K562 (cell line): ENCODE results near the gene THRSP. TPM values are rescaled to one million over a fixed set of nuclear protein-coding genes. Genes with fewer than 3 reads are reported as not detected.

ENCODE experiments used
- CXXC5 ChIP-seq: fragments of 250-450 bp; sonication (Bioruptor Pico); IDR thresholded peaks from 2 replicates; pipeline ENCODE4 v1.8.0; 2022; ENCODE audit warnings: inconsistent platforms, mild to moderate bottlenecking, moderate library complexity
- ERF ChIP-seq: fragments of 450-650 bp; formaldehyde crosslinking; IDR thresholded peaks from 2 replicates; pipeline ENCODE4 v1.4.0; 2020; ENCODE audit warnings: mild to moderate bottlenecking, mixed read lengths
- EZH2 ChIP-seq: IDR thresholded peaks from 2 replicates; pipeline ENCODE4 v1.6.1; 2012; ENCODE audit warnings: low read depth, mild to moderate bottlenecking, inconsistent platforms, low read length, borderline replicate concordance
- GTF2A2 ChIP-seq: IDR thresholded peaks from 2 replicates; pipeline ENCODE4 v1.6.1; 2016; ENCODE audit warnings: mild to moderate bottlenecking, missing genetic modification characterization, missing compliant biosample characterization
- HBP1 ChIP-seq: fragments of 450-650 bp; formaldehyde crosslinking; IDR thresholded peaks from 2 replicates; pipeline ENCODE4 v1.4.0; 2022; ENCODE audit warnings: missing genetic modification characterization
- HDAC8 ChIP-seq: fragments of 450-650 bp; IDR thresholded peaks from 2 replicates; pipeline ENCODE4 v1.6.1; 2016; ENCODE audit warnings: mild to moderate bottlenecking, missing genetic modification characterization, moderate library complexity, missing compliant biosample characterization
- ID3 ChIP-seq, 2 experiments: fragments of 250-450 bp in 1 of 2; fragments of 450-650 bp in 1 of 2; sonication (Bioruptor Pico) in 1 of 2; IDR thresholded peaks; 2 replicates each; pipeline versions ENCODE4 v1.6.1 to v1.8.0; 2016 to 2021; ENCODE audit warnings: mild to moderate bottlenecking in 2 of 2, moderate library complexity in 2 of 2, missing compliant biosample characterization in 1 of 2, missing genetic modification characterization in 1 of 2
- IRF9 ChIP-seq: fragments of 450-650 bp; IDR thresholded peaks from 2 replicates; pipeline ENCODE4 v1.6.1; 2016; ENCODE audit warnings: missing biosample characterization, missing genetic modification characterization
- JUN ChIP-seq, 2 experiments: sonication (generic) in 1 of 2; formaldehyde crosslinking in 1 of 2; IDR thresholded peaks; 2 replicates each; pipeline versions ENCODE4 v1.6.1 to v1.8.0; 2012 to 2022; ENCODE audit warnings: borderline replicate concordance in 2 of 2, mild to moderate bottlenecking in 2 of 2, improper control_type of control experiment in 1 of 2, low read depth in 1 of 2, low read length in 1 of 2, missing genetic modification reagents in 1 of 2
- LCOR ChIP-seq: sonication (generic); formaldehyde crosslinking; IDR thresholded peaks from 2 replicates; pipeline ENCODE4 v1.8.0; 2022; ENCODE audit warnings: mild to moderate bottlenecking, missing genetic modification reagents
- RBM14 ChIP-seq: fragments of 200-400 bp; formaldehyde crosslinking; IDR thresholded peaks from 2 replicates; pipeline ENCODE4 v1.6.1; 2018; ENCODE audit warnings: low read depth, mild to moderate bottlenecking, low read length, moderate library complexity, borderline replicate concordance; ENCODE audit not compliant: insufficient read depth
- SAP30 ChIP-seq: fragments of 200-600 bp; sonication (generic); IDR thresholded peaks from 2 replicates; pipeline ENCODE4 v1.6.1; 2012; ENCODE audit warnings: borderline replicate concordance, low read depth, mild to moderate bottlenecking, moderate library complexity, low read length, control low read depth, inconsistent platforms; ENCODE audit not compliant: insufficient read depth, poor library complexity, severe bottlenecking
- ZBTB34 ChIP-seq: fragments of 250-450 bp; sonication (Bioruptor Pico); IDR thresholded peaks from 2 replicates; pipeline ENCODE4 v1.8.0; 2021; ENCODE audit warnings: mild to moderate bottlenecking, moderate library complexity
- ZKSCAN8 ChIP-seq: fragments of 200-800 bp; sonication (Bioruptor generic); IDR thresholded peaks from 2 replicates; pipeline ENCODE4 v1.6.1; 2016; ENCODE audit warnings: missing genetic modification characterization, missing compliant biosample characterization
- ZNF354B ChIP-seq: fragments of 250-450 bp; sonication (Bioruptor Pico); IDR thresholded peaks from 2 replicates; pipeline ENCODE4 v1.4.0; 2020
- polyA plus RNA-seq, 8 experiments: library from polyadenylated mRNA; depleted of rRNA in 4 of 8; stranded (reverse) in 5 of 8; unstranded in 3 of 8; fragments of >200 nt; fragmentation: Nextera tagmentation in 2 of 8; fragmentation: Illumina TruSeq in 1 of 8; extraction: Ambion mirVana in 2 of 8; extraction: Trizol in 1 of 8; gene quantifications; 2 replicates each; pipeline versions ENCODE4 v1.2.1 to v1.2.3, GENCODE V29; 2011 to 2014; ENCODE audit warnings: inconsistent platforms in 1 of 8, missing spikeins in 1 of 8
- total RNA-seq, 7 experiments: library from RNA; depleted of rRNA in 6 of 7; stranded (reverse); fragments of >200 nt in 6 of 7; fragmentation: Illumina TruSeq in 2 of 7; extraction: Trizol in 2 of 7; gene quantifications; 2 replicates each; pipeline versions ENCODE4 v1.2.1 to v1.2.3, GENCODE V29; 2011 to 2021; ENCODE audit warnings: low replicate concordance in 1 of 7
- TF ChIP-seq, protein P1 (sequence below): fragments of 450-650 bp; IDR thresholded peaks from 2 replicates; pipeline ENCODE4 v1.6.1; 2017; ENCODE audit warnings: antibody characterized with exemption, mild to moderate bottlenecking

The THRSP gene
- total and polyA plus RNA-seq, 9 of the 15 experiments (the other 6 are each of a cell fraction or from before 2014, with no cell fraction given) = 0.23 to 0.56 (median 0.31) TPM; not detected in 2

- no peak for TF ChIP-seq ID3 (CRISPR knock-in tag; IDR thresholded peaks at IDR 0.05)
- 0 out of 2 replicates have a peak, but pooled peaks have one; percentile 37 for TF ChIP-seq ID3 (tag; IDR thresholded peaks at IDR 0.05)
- 0 out of 2 replicates have a peak, but pooled peaks have one; percentile 52 for TF ChIP-seq GTF2A2 (tag)
- TF ChIP-seq SAP30 = no peak
- TF ChIP-seq JUN (IDR thresholded peaks at IDR 0.05; ENCODE audit: borderline replicate concordance, low read depth, low read length) = no peak
- no peak for TF ChIP-seq JUN (CRISPR knock-in tag; IDR thresholded peaks at IDR 0.05; ENCODE audit: borderline replicate concordance)
- TF ChIP-seq, protein P1, sequence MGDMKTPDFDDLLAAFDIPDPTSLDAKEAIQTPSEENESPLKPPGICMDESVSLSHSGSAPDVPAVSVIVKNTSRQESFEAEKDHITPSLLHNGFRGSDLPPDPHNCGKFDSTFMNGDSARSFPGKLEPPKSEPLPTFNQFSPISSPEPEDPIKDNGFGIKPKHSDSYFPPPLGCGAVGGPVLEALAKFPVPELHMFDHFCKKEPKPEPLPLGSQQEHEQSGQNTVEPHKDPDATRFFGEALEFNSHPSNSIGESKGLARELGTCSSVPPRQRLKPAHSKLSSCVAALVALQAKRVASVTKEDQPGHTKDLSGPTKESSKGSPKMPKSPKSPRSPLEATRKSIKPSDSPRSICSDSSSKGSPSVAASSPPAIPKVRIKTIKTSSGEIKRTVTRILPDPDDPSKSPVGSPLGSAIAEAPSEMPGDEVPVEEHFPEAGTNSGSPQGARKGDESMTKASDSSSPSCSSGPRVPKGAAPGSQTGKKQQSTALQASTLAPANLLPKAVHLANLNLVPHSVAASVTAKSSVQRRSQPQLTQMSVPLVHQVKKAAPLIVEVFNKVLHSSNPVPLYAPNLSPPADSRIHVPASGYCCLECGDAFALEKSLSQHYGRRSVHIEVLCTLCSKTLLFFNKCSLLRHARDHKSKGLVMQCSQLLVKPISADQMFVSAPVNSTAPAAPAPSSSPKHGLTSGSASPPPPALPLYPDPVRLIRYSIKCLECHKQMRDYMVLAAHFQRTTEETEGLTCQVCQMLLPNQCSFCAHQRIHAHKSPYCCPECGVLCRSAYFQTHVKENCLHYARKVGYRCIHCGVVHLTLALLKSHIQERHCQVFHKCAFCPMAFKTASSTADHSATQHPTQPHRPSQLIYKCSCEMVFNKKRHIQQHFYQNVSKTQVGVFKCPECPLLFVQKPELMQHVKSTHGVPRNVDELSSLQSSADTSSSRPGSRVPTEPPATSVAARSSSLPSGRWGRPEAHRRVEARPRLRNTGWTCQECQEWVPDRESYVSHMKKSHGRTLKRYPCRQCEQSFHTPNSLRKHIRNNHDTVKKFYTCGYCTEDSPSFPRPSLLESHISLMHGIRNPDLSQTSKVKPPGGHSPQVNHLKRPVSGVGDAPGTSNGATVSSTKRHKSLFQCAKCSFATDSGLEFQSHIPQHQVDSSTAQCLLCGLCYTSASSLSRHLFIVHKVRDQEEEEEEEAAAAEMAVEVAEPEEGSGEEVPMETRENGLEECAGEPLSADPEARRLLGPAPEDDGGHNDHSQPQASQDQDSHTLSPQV = peak; percentile 96
- TF ChIP-seq ZNF354B (CRISPR knock-in tag) = no peak
- TF ChIP-seq CXXC5 (CRISPR knock-in tag) = peak; percentile 41; the same call in 1 of the 2 replicates
- TF ChIP-seq HBP1 (CRISPR knock-in tag) = 0 out of 2 replicates have a peak, but pooled peaks have one; percentile 6
- no peak for TF ChIP-seq RBM14
- no peak for TF ChIP-seq ZBTB34 (CRISPR knock-in tag)
- TF ChIP-seq ZKSCAN8 = no peak; the same call in 1 of the 2 replicates
- no peak for TF ChIP-seq EZH2
- TF ChIP-seq IRF9 (tag) = peak; percentile 66; the same call in 1 of the 2 replicates
- TF ChIP-seq LCOR = no peak
- 0 out of 2 replicates have a peak, but pooled peaks have one; percentile 60 for TF ChIP-seq ERF (CRISPR knock-in tag)
- peak; percentile 84 for TF ChIP-seq HDAC8
These were observed 21.7 kb upstream of the THRSP start (continued) for GRCh38 chr11:78041843-78042440.
